ENCODE data around the gene MTIF3. TPM values are rescaled to one million over a fixed set of nuclear protein-coding genes. Genes with fewer than 3 reads are reported as not detected.

MTIF3 gene
- polyA plus RNA-seq, 1 donor (not counting 4 experiments of a cell fraction or from before 2014, with no cell fraction given): 56.1 TPM

DNA sequence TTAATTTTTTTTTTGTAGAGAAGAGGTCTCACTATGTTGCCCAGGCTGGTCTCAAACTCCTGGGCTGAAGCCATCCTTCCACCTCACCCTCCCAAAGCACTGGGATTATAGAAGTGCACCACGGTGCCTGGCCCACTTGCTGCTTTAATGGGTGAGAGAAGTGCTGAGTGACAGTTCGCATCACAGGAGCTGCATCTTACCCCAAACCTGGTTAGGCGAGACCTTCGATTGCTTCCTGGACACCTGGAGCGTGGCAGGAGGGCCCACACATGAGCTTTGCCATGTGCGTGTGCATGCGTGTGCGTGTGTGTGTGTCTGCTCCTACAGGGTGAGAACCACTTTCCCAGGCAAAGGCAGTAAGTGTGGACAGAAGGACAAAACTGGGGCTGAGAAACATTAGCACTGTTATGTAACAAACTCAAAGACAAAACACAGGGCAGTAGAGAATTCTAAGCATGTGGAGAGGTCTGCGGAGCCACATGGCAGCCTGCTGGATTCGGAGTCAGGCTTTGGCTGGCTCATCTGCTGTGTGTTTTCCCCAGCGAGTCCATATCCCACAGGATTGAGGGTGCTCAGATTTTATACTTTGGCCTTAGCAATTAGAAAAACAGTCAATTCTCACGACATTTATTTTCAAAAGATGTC is 11.7 kb upstream of the MTIF3 start:
- FAIRE-seq (no peak), DNase-seq (ENCODE audit: low read depth, low spot score) (no peak)
- Histone ChIP-seq H3K36me3 (ENCODE audit: control insufficient read depth in 2 of 2, extremely low read depth in 1 of 2, insufficient read depth in 2 of 2, low read length in 2 of 2) (no peaks in the 10 kb centered on the region), H3K4me3 (ENCODE audit: control insufficient read depth in 2 of 3, extremely low read depth in 1 of 3, insufficient read depth in 2 of 3, low read depth in 1 of 3, low read length in 3 of 3) (no peak overlapping the region), H3K27me3 (ENCODE audit: control insufficient read depth, extremely low read depth, insufficient read depth, low read length) (no peaks in the 10 kb centered on the region), H3K9me1 (ENCODE audit: control insufficient read depth, extremely low read depth, insufficient read depth, low read length) (no peaks in the 10 kb centered on the region), H3K79me2 (ENCODE audit: control insufficient read depth, insufficient read depth, low read length) (no peaks in the 10 kb centered on the region), H3K9me3 (ENCODE audit: control insufficient read depth, low read depth, low read length) (no peaks in the 10 kb centered on the region), H3K4me2 (ENCODE audit: control insufficient read depth, extremely low read depth, insufficient read depth, low read depth, low read length) (no peak overlapping the region), H2AFZ (ENCODE audit: control insufficient read depth, low read length) (no peak overlapping the region), H4K20me1 (ENCODE audit: control insufficient read depth, extremely low read depth, insufficient read depth, low read length) (no peaks in the 10 kb centered on the region), H3K4me1 (ENCODE audit: control insufficient read depth, extremely low read depth, insufficient read depth, low read length) (no peaks in the 10 kb centered on the region), H3K27ac (ENCODE audit: control insufficient read depth, insufficient read depth, low read length) (no peak overlapping the region), H3K9ac (ENCODE audit: control insufficient read depth, extremely low read depth, insufficient read depth, low read length) (no peak overlapping the region)
- TF ChIP-seq EZH2 (IDR thresholded peaks at IDR 0.05; ENCODE audit: low read length): no peak
- no peak for TF ChIP-seq CTCF (optimal IDR thresholded peaks at IDR 0.05 in 1 of 3, IDR thresholded peaks at IDR 0.05 in 1 of 3, conservative IDR thresholded peaks at IDR 0.05 in 1 of 3; ENCODE audit: extremely low read depth in 1 of 3, insufficient read depth in 2 of 3, low read length in 3 of 3)
- dilution Hi-C loops (cut with MboI; ENCODE audit: extremely low pct_ligation_motif_present, low sequenced_read_pairs): no loop called here

DNA sequence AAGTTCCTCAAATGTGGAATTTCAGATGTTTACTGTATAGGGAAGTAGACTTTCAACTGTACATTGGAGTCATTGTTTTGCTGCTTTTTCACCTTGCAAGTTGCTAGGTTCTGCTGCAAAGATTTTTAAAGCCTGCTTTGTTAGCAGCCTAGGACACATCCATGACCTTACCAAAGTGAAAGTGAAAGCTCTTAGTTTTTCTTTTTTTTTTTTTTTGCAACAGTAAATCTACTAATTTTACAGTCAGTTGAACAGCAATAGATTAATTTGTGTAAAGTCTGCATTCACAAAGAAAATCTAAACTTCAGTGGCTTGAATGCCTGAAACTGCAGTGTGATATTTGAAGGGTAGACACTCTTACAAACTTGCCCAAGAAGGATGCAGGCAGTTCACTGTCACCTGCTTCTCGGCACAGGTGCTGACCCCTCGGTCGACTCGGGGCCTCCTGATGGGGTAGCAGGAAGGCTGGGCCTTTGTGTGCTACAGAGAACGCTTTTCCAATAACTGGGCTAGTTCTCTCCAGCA is 5.0 kb upstream of the MTIF3 start:
- FAIRE-seq (no peak), DNase-seq (ENCODE audit: low read depth, low spot score) (no peak)
- Histone ChIP-seq H3K4me1 (ENCODE audit: control insufficient read depth, extremely low read depth, insufficient read depth, low read length) (peaks cover 11% of the 10 kb centered on the region), H3K27ac (ENCODE audit: control insufficient read depth, insufficient read depth, low read length) (no peak overlapping the region), H3K36me3 (ENCODE audit: control insufficient read depth in 2 of 2, extremely low read depth in 1 of 2, insufficient read depth in 2 of 2, low read length in 2 of 2) (no peaks in the 10 kb centered on the region), H2AFZ (ENCODE audit: control insufficient read depth, low read length) (peak overlapping the region; percentile 76), H3K9me3 (ENCODE audit: control insufficient read depth, low read depth, low read length) (no peaks in the 10 kb centered on the region), H3K79me2 (ENCODE audit: control insufficient read depth, insufficient read depth, low read length) (no peaks in the 10 kb centered on the region), H3K4me3 (ENCODE audit: control insufficient read depth in 2 of 3, extremely low read depth in 1 of 3, insufficient read depth in 2 of 3, low read depth in 1 of 3, low read length in 3 of 3) (no peak overlapping the region), H3K9me1 (ENCODE audit: control insufficient read depth, extremely low read depth, insufficient read depth, low read length) (no peaks in the 10 kb centered on the region), H4K20me1 (ENCODE audit: control insufficient read depth, extremely low read depth, insufficient read depth, low read length) (no peaks in the 10 kb centered on the region), H3K27me3 (ENCODE audit: control insufficient read depth, extremely low read depth, insufficient read depth, low read length) (no peaks in the 10 kb centered on the region), H3K9ac (ENCODE audit: control insufficient read depth, extremely low read depth, insufficient read depth, low read length) (no peak overlapping the region), H3K4me2 (ENCODE audit: control insufficient read depth, extremely low read depth, insufficient read depth, low read depth, low read length) (peak overlapping the region; percentile 46)
- dilution Hi-C loops (cut with MboI; ENCODE audit: extremely low pct_ligation_motif_present, low sequenced_read_pairs): no loop called here
- no peak for TF ChIP-seq EZH2 (IDR thresholded peaks at IDR 0.05; ENCODE audit: low read length)
- no peak for TF ChIP-seq CTCF (optimal IDR thresholded peaks at IDR 0.05 in 1 of 3, IDR thresholded peaks at IDR 0.05 in 1 of 3, conservative IDR thresholded peaks at IDR 0.05 in 1 of 3; ENCODE audit: extremely low read depth in 1 of 3, insufficient read depth in 2 of 3, low read length in 3 of 3)
